ENCODE measurements around the gene FAM228A.

The FAM228A gene

GRCh38 chr2:24206242-24206641 lies 31.4 kb downstream of the FAM228A start:
- no CpG with 5 or more reads among the region's 6 CpGs for whole genome bisulfite sequencing (ENCODE audit: extremely low coverage, insufficient coverage, insufficient read length)
- H2AFZ ChIP-seq (ENCODE audit: insufficient read depth, low read length, poor library complexity): no peak overlapping the region
- no peak overlapping the region for H2BK5ac ChIP-seq (ENCODE audit: low read depth, low read length, poor library complexity)

GRCh38 chr2:24206714-24207113 lies 31.9 kb downstream of the FAM228A start:
- no peak overlapping the region for H4K91ac ChIP-seq (ENCODE audit: low read depth, low read length)
- no CpG with 5 or more reads among the region's 8 CpGs for WGBS (ENCODE audit: extremely low coverage, insufficient coverage, insufficient read length)
- no peaks in the 10 kb centered on the region for H3K4me1 ChIP-seq (ENCODE audit: control insufficient read depth in 1 of 2, insufficient read depth in 2 of 2, low read length in 2 of 2)

More at GRCh38 chr2:24206242-24206641, 31.4 kb downstream of the FAM228A start:
- no peak overlapping the region for H3K4me2 ChIP-seq (ENCODE audit: low read length)
- H2BK120ac ChIP-seq (ENCODE audit: insufficient read depth, low read length, poor library complexity): no peak overlapping the region
- peaks cover 30 to 42% of the 10 kb centered on the region in 2 experiments for H3K36me3 ChIP-seq (ENCODE audit: control insufficient read depth in 1 of 2, insufficient read depth in 2 of 2, low read length in 2 of 2)
- no peak overlapping the region for H4K12ac ChIP-seq (ENCODE audit: low read depth, low read length)
- no peak overlapping the region for H3K18ac ChIP-seq (ENCODE audit: low read length)
- H3K14ac ChIP-seq (ENCODE audit: low read length): no peak overlapping the region
- H2AK5ac ChIP-seq (ENCODE audit: low read length): no peak overlapping the region
- H3K4ac ChIP-seq (ENCODE audit: low read depth, low read length): no peak overlapping the region
- H2BK12ac ChIP-seq (ENCODE audit: low read length): no peak overlapping the region
- no peak overlapping the region for H4K91ac ChIP-seq (ENCODE audit: low read depth, low read length)
- H3K4me1 ChIP-seq (ENCODE audit: control insufficient read depth in 1 of 2, insufficient read depth in 2 of 2, low read length in 2 of 2): no peaks in the 10 kb centered on the region
- no peak overlapping the region for H3K9ac ChIP-seq (ENCODE audit: low read length)
- no peaks in the 10 kb centered on the region for H3K27me3 ChIP-seq (ENCODE audit: insufficient read depth, low read length)
- no peak overlapping the region for H4K8ac ChIP-seq (ENCODE audit: low read depth, low read length)
- H3K27ac ChIP-seq (ENCODE audit: low read depth, low read length): no peak overlapping the region
- no peak overlapping the region for H3K4me3 ChIP-seq (ENCODE audit: low read depth, low read length)
- H3K23ac ChIP-seq (ENCODE audit: low read length): no peak overlapping the region
- no peaks in the 10 kb centered on the region for H3K79me2 ChIP-seq (ENCODE audit: control insufficient read depth, insufficient read depth, low read length, poor library complexity)
- H3K9me3 ChIP-seq (ENCODE audit: insufficient read depth, low read depth, low read length): no peaks in the 10 kb centered on the region
- no peaks in the 10 kb centered on the region for H3K79me1 ChIP-seq (ENCODE audit: low read length)
- DNase-seq: no peak

DNA sequence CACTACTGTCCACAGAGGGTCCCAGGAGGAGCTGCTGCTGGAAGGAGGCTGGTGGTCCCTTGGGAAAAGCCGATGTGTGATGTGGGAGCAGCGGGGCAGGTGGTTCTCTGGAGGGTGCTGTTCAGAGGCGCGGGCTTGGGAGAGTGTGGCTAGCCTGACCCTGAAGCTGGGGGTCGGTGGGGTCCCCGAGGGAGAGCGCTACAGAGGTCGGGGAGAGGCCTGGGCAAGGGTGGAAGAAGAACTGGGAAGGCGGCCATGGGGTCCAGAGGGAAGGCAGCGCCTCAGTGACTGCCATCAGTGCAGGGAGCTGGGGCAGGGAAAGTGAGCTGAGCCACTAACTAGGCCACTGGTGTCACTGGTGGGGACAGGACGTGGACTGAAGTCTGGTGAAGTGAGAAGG lies 32.5 kb downstream of the FAM228A start:
- no peak overlapping the region for H2BK12ac ChIP-seq (ENCODE audit: low read length)
- no peaks in the 10 kb centered on the region for H3K9me3 ChIP-seq (ENCODE audit: insufficient read depth, low read depth, low read length)
- no peaks in the 10 kb centered on the region for H3K79me2 ChIP-seq (ENCODE audit: control insufficient read depth, insufficient read depth, low read length, poor library complexity)
- no peak overlapping the region for H3K4ac ChIP-seq (ENCODE audit: low read depth, low read length)
- H3K27ac ChIP-seq (ENCODE audit: low read depth, low read length): no peak overlapping the region
- H3K9ac ChIP-seq (ENCODE audit: low read length): no peak overlapping the region
- H2AFZ ChIP-seq (ENCODE audit: insufficient read depth, low read length, poor library complexity): no peak overlapping the region
- H3K4me3 ChIP-seq (ENCODE audit: low read depth, low read length): no peak overlapping the region
- H3K36me3 ChIP-seq (ENCODE audit: control insufficient read depth in 1 of 2, insufficient read depth in 2 of 2, low read length in 2 of 2): peaks cover 32 to 44% of the 10 kb centered on the region in 2 experiments
- H3K23ac ChIP-seq (ENCODE audit: low read length): no peak overlapping the region
- H4K8ac ChIP-seq (ENCODE audit: low read depth, low read length): no peak overlapping the region
- no CpG with 5 or more reads among the region's 11 CpGs for WGBS (ENCODE audit: extremely low coverage, insufficient coverage, insufficient read length)
- no peak overlapping the region for H2AK5ac ChIP-seq (ENCODE audit: low read length)
- H3K27me3 ChIP-seq (ENCODE audit: insufficient read depth, low read length): no peaks in the 10 kb centered on the region
- H2BK5ac ChIP-seq (ENCODE audit: low read depth, low read length, poor library complexity): no peak overlapping the region
- no peaks in the 10 kb centered on the region for H3K4me1 ChIP-seq (ENCODE audit: control insufficient read depth in 1 of 2, insufficient read depth in 2 of 2, low read length in 2 of 2)
- H3K4me2 ChIP-seq (ENCODE audit: low read length): no peak overlapping the region
- no peak for DNase-seq
- H3K14ac ChIP-seq (ENCODE audit: low read length): no peak overlapping the region
- H4K12ac ChIP-seq (ENCODE audit: low read depth, low read length): no peak overlapping the region
- no peak overlapping the region for H3K18ac ChIP-seq (ENCODE audit: low read length)
- no peak overlapping the region for H4K91ac ChIP-seq (ENCODE audit: low read depth, low read length)
- H2BK120ac ChIP-seq (ENCODE audit: insufficient read depth, low read length, poor library complexity): no peak overlapping the region
- no peaks in the 10 kb centered on the region for H3K79me1 ChIP-seq (ENCODE audit: low read length)

More at GRCh38 chr2:24206714-24207113, 31.9 kb downstream of the FAM228A start:
- H3K79me1 ChIP-seq (ENCODE audit: low read length): no peaks in the 10 kb centered on the region
- H2BK120ac ChIP-seq (ENCODE audit: insufficient read depth, low read length, poor library complexity): no peak overlapping the region
- no peak overlapping the region for H3K4ac ChIP-seq (ENCODE audit: low read depth, low read length)
- no peak overlapping the region for H2AK5ac ChIP-seq (ENCODE audit: low read length)
- no peak overlapping the region for H3K23ac ChIP-seq (ENCODE audit: low read length)
- H3K36me3 ChIP-seq (ENCODE audit: control insufficient read depth in 1 of 2, insufficient read depth in 2 of 2, low read length in 2 of 2): peaks cover 30 to 42% of the 10 kb centered on the region in 2 experiments
- no peaks in the 10 kb centered on the region for H3K79me2 ChIP-seq (ENCODE audit: control insufficient read depth, insufficient read depth, low read length, poor library complexity)
- no peak overlapping the region for H4K8ac ChIP-seq (ENCODE audit: low read depth, low read length)
- H3K18ac ChIP-seq (ENCODE audit: low read length): no peak overlapping the region
- H3K27me3 ChIP-seq (ENCODE audit: insufficient read depth, low read length): no peaks in the 10 kb centered on the region
- no peaks in the 10 kb centered on the region for H3K9me3 ChIP-seq (ENCODE audit: insufficient read depth, low read depth, low read length)
- no peak overlapping the region for H3K14ac ChIP-seq (ENCODE audit: low read length)
- H4K12ac ChIP-seq (ENCODE audit: low read depth, low read length): no peak overlapping the region
- no peak overlapping the region for H3K27ac ChIP-seq (ENCODE audit: low read depth, low read length)
- no peak overlapping the region for H2BK12ac ChIP-seq (ENCODE audit: low read length)
- no peak for DNase-seq
- no peak overlapping the region for H3K4me3 ChIP-seq (ENCODE audit: low read depth, low read length)
- no peak overlapping the region for H2BK5ac ChIP-seq (ENCODE audit: low read depth, low read length, poor library complexity)
- H3K4me2 ChIP-seq (ENCODE audit: low read length): no peak overlapping the region
- H2AFZ ChIP-seq (ENCODE audit: insufficient read depth, low read length, poor library complexity): no peak overlapping the region
- H3K9ac ChIP-seq (ENCODE audit: low read length): no peak overlapping the region

DNA sequence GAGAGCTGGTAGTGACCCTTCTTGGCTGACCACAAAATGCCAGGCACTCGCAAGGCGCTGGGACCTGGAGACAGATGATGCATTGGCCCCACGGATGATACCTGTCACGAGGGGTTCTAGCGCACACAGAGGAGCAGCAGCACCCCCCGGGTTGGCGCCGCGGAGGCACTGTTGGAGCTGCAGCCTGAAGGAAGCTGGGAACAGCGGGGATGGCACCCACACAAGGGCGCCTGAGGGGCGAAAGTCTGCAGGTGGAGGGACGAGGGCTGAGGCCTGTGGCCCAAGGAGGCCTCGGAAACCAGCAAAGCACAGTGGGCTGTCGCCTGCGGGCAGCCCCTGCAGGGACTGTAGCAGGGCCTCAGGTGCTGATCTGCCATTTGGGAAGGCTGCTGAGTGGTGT lies 33.6 kb downstream of the FAM228A start:
- H3K9ac ChIP-seq (ENCODE audit: low read length): no peak overlapping the region
- H2AK5ac ChIP-seq (ENCODE audit: low read length): no peak overlapping the region
- H2BK12ac ChIP-seq (ENCODE audit: low read length): no peak overlapping the region
- no peak overlapping the region for H3K18ac ChIP-seq (ENCODE audit: low read length)
- H3K4me2 ChIP-seq (ENCODE audit: low read length): no peak overlapping the region
- no peak overlapping the region for H3K27ac ChIP-seq (ENCODE audit: low read depth, low read length)
- H2BK120ac ChIP-seq (ENCODE audit: insufficient read depth, low read length, poor library complexity): no peak overlapping the region
- H2BK5ac ChIP-seq (ENCODE audit: low read depth, low read length, poor library complexity): no peak overlapping the region
- no peak overlapping the region for H3K23ac ChIP-seq (ENCODE audit: low read length)
- no peak overlapping the region for H2AFZ ChIP-seq (ENCODE audit: insufficient read depth, low read length, poor library complexity)
- H4K8ac ChIP-seq (ENCODE audit: low read depth, low read length): no peak overlapping the region
- H3K4ac ChIP-seq (ENCODE audit: low read depth, low read length): no peak overlapping the region
- no peaks in the 10 kb centered on the region for H3K79me2 ChIP-seq (ENCODE audit: control insufficient read depth, insufficient read depth, low read length, poor library complexity)
- H3K4me1 ChIP-seq (ENCODE audit: control insufficient read depth in 1 of 2, insufficient read depth in 2 of 2, low read length in 2 of 2): no peaks in the 10 kb centered on the region
- no CpG with 5 or more reads among the region's 16 CpGs for WGBS (ENCODE audit: extremely low coverage, insufficient coverage, insufficient read length)
- no peak overlapping the region for H3K14ac ChIP-seq (ENCODE audit: low read length)
- no peak overlapping the region for H3K4me3 ChIP-seq (ENCODE audit: low read depth, low read length)
- H3K79me1 ChIP-seq (ENCODE audit: low read length): no peaks in the 10 kb centered on the region
- H3K9me3 ChIP-seq (ENCODE audit: insufficient read depth, low read depth, low read length): no peaks in the 10 kb centered on the region
- H3K36me3 ChIP-seq (ENCODE audit: control insufficient read depth in 1 of 2, insufficient read depth in 2 of 2, low read length in 2 of 2): peaks cover 32 to 41% of the 10 kb centered on the region in 2 experiments
- no peak overlapping the region for H4K91ac ChIP-seq (ENCODE audit: low read depth, low read length)
- DNase-seq: no peak
- H4K12ac ChIP-seq (ENCODE audit: low read depth, low read length): no peak overlapping the region
- no peaks in the 10 kb centered on the region for H3K27me3 ChIP-seq (ENCODE audit: insufficient read depth, low read length)
